Bronchus fibroblast of lung (primary cell): ENCODE measurements around the gene PCGF1. TPM values are rescaled to one million over a fixed set of nuclear protein-coding genes. Genes with fewer than 3 reads are reported as not detected.

ENCODE experiments used
- total RNA-seq: library from RNA; depleted of rRNA; stranded (reverse); fragments of >200 nt; gene quantifications from 2 replicates; pipeline ENCODE4 v1.2.3, GENCODE V29; 2015

PCGF1 gene
- 16.6 and 18.3 TPM in 2 replicates for total RNA-seq

DNA sequence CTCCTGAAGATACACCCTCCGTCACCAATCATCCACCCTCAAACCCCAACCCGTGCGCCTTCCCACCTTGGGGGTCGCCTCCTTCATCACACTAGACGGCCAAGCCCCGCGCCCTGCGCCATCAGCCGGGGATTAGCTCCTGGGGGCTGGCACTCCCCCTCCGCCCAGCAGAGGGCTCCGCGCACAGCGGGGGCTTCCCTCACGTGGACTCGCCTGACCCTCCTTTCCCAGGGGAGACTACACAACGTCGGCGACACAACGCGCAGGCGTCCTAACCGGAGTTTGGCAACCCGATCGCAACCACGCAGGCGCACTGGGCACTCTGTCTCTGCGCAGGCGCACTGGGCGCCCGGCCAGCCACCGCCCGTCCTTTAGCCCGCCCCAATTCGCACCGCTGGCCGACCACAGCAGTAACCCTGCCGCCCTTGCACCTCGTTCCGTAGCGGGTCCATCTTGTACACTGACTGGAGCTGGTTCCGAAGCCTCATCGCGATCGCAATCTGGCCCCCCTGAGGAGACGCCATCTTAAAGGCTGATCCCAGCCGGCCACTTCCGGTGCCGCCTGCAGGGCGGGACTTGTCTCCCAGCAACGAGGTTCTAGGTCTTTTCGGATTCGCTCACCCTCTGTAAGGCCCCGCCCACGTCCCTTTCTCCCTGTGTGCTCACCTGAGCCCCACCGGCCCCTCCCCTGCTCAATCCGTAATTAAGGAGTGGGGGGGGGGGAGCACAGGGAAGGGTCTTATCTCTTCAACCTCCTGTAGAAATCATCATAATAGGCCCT, at the start of gene PCGF1:
TSS of gene PCGF1 (minus strand) at position 551 of the 781 bp plus-strand sequence. CDS start at position 524, 27 bp downstream.

GRCh38 chr2:74553892-74554819, 46.7 kb upstream of the PCGF1 start, which contains the start of the genes DOK1 and LOXL3:
DOK1 (plus strand) TSS chr2:74554720; CDS start chr2:74554755, 35 bp downstream.
LOXL3 (minus strand) TSS chr2:74553942; CDS start chr2:74552634, 1,308 bp downstream.

DNA sequence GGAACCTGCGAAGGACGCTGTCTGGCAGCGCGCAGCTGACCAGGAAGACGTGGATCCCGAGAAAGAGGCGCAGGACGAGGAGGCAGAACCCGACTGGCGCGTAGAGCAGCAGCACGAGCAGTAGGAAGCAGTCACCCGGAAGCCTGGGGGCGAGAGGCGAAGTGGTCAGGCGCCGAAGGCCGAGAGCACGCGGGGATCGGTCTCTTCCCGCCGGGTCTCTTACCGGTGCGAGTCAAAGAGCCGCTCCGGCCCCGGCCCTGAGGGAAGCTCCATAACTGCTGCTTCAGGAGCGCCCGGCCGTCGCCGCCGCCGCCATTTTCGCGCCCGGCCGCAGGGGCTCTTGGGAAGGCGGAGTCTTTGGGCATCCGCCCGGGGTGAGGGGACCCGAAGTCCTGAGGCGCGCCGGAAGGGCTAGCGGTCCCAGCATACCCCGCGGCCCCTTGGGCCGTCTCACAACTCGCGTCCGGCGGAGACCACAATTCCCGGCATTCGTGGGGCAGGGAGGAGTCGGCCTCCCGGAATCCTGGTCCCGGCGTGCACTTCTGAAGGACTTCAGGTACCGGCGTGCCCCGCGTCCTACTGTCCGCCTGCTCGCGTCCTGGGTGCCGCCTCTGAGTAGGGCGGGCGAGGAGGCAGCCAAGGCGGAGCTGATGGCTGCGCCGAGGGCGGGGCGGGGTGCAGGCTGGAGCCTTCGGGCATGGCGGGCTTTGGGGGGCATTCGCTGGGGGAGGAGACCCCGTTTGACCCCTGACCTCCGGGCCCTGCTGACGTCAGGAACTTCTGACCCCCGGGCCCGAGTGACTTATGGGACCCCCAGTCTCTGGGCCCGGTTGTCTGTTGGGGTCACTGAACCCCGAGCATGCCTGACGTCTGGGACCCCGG, 22.1 kb upstream of the PCGF1 start, which contains the start of the genes AUP1 and HTRA2:
TSS of gene AUP1 (minus strand) at position 350 of the 882 bp plus-strand sequence. CDS start at position 273, 77 bp downstream.
TSS of gene HTRA2 (plus strand) at position 577 of the 882 bp plus-strand sequence. CDS start at position 651, 74 bp downstream.

GRCh38 chr2:74525717-74526648, 18.5 kb upstream of the PCGF1 start, which contains the start of gene DQX1:
DQX1 (minus strand) TSS chr2:74526231; CDS start chr2:74525729, 502 bp downstream.

DNA sequence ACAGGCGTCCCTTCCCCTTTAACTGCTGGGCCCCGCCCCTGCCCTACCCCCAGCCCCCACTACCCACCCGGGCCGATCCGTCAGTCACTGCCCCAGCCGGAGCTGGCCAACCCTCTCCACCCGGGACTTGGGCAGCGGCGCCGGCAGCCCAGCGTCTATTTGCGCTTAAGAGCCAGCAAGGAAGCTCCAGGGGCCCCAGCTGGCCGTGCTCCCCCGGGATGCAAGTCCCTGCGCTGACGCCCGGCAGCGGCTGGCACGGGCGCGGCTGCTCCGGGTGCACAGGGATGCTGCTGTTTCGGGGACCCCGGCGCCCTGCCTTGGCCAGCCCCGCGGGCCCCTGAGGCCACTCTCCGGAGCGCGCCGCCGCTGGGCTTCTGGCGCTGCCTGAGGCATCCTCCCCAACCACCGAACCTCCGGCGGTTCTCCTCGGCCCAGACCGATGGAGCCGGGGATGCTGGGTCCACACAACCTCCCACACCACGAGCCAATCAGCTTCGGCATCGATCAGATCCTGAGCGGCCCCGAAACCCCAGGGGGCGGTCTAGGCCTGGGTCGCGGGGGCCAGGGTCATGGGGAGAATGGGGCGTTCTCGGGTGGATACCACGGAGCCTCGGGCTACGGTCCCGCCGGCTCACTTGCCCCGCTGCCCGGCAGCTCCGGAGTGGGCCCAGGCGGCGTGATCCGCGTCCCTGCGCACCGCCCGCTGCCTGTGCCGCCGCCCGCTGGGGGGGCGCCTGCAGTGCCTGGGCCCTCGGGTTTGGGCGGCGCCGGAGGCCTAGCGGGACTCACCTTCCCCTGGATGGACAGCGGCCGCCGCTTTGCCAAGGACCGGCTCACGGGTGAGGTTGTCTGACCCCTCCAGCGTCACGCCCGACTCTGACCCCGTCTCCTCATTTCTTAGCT, 7.1 kb upstream of the PCGF1 start, which contains the start of gene TLX2:
TSS of gene TLX2 (plus strand) at position 83 of the 903 bp plus-strand sequence. CDS start at position 440, 357 bp downstream.

DNA sequence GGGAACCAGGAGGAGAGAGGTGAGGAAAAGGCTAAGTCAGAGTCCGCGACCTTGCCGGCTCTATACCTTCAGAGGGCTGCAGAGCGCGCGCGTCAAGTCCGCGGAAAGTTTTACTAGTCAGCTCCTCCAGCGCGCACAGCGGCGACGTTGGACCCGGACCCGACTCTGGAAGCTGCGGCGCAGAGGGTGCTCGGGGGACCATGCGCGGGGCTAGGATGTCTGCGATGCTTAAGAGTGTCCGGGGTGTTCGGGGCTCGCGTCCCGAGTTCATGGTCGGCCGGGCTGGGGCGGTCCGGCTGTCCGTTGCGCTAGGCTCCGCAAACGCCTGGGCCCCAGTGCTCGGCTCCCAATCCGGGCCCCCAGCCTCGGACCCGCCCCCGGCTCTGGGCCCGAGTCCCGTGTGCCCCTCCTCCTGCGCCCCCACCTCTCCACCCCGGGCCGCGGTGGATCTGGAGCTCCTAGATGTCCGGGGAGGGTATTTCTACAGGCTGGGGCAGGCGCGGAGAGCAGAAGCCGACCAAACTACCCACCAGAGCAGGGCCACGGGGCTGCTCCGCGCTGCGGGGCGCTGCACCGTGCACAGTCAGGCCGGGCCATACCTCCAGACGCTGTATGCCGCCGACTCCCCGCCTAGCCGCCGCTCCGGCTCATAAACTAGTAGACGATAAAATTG, 8.1 kb downstream of the PCGF1 start, which contains the start of gene LBX2:
TSS of gene LBX2 (minus strand) at position 337 of the 673 bp plus-strand sequence. CDS start at position 271, 66 bp downstream.

GRCh38 chr2:74482801-74483674, 24.5 kb downstream of the PCGF1 start, which contains the start of the genes CCDC142 and TTC31:
CCDC142 (minus strand) TSS chr2:74482998; CDS start chr2:74482837, 161 bp downstream.
TTC31 (plus strand) TSS chr2:74483081; CDS start chr2:74483096, 15 bp downstream.

GRCh38 chr2:74472086-74472944, 35.2 kb downstream of the PCGF1 start, which contains the start of gene MRPL53:
MRPL53 (minus strand) TSS chr2:74472680; CDS start chr2:74472660, 20 bp downstream.

DNA sequence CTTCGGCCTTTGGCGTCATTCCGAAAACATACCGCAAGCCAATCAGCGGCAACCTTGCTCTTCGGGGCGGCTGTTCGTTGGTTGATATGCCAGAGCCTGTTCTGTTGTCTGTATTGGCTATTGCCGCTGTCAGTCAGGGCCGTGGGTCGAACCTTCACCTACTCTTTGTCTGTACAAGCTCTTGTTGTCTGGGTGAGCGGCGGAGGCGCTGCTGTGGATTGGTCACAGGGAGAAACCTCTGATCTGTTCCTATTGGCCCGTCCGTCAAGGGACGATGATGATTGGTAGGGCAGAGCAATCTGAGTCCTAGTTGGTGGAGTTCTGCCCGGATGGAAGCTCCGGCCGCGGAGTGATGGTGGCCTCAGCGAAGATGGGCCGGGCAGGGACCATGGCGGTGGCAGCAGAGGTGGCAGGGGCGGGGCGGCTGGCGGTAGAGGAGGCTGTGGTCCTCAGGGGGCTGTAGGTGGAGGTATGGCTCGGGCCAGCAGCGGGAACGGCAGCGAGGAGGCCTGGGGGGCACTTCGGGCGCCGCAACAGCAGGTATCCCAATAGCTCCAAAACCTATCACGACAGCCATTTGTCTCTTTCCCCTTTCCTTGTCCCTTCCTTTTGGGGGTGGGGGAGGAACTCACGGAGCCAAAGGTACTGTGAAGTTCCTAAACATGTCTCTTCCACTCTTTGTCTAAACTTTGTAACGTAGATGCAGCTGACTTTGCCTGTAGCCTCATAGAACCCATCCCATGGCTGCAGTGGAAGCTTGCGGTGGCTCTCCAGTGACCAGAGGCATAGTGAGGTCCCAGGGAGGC, 49.2 kb downstream of the PCGF1 start, which contains the start of gene WBP1:
TSS of gene WBP1 (plus strand) at position 307 of the 806 bp plus-strand sequence. CDS start at position 472, 165 bp downstream.

Other genes starting within 250 kb of the PCGF1 start
- gene SLC4A5, start 164.3 kb downstream of the PCGF1 start, total RNA-seq, result under 0.01 TPM in 1 of 2 replicates, not detected in the other
- gene DCTN1, start 127.4 kb downstream of the PCGF1 start, total RNA-seq, result 97.1 and 102 TPM in 2 replicates
- 2.4 and 3.7 TPM in 2 replicates for gene C2orf81, start 86.1 kb downstream of the PCGF1 start, total RNA-seq
- gene WDR54, start 86.0 kb downstream of the PCGF1 start, total RNA-seq, result 58.3 and 76.0 TPM in 2 replicates
- 14.0 and 17.0 TPM in 2 replicates for gene RTKN, start 65.8 kb downstream of the PCGF1 start, total RNA-seq
- gene INO80B, start 52.6 kb downstream of the PCGF1 start, total RNA-seq, result 15.5 and 21.4 TPM in 2 replicates
- gene WBP1, start 49.3 kb downstream of the PCGF1 start, total RNA-seq, result 81.7 and 84.0 TPM in 2 replicates
- 58.9 and 61.0 TPM in 2 replicates for gene MOGS, start 42.3 kb downstream of the PCGF1 start, total RNA-seq
- 44.2 and 45.5 TPM in 2 replicates for gene MRPL53, start 35.0 kb downstream of the PCGF1 start, total RNA-seq
- gene CCDC142, start 24.7 kb downstream of the PCGF1 start, total RNA-seq, result 6.4 and 10.6 TPM in 2 replicates
- 20.8 and 21.4 TPM in 2 replicates for gene TTC31, start 24.6 kb downstream of the PCGF1 start, total RNA-seq
- 1.3 and 3.4 TPM in 2 replicates for gene LBX2, start 8.1 kb downstream of the PCGF1 start, total RNA-seq
- gene TLX2, start 6.8 kb upstream of the PCGF1 start, total RNA-seq, result 0.15 and 0.34 TPM in 2 replicates
- gene DQX1, start 18.5 kb upstream of the PCGF1 start, total RNA-seq, result not detected in 2 replicates
- gene AUP1, start 22.0 kb upstream of the PCGF1 start, total RNA-seq, result 84.2 and 87.9 TPM in 2 replicates
- 31.4 and 36.4 TPM in 2 replicates for gene HTRA2, start 22.2 kb upstream of the PCGF1 start, total RNA-seq
- gene LOXL3, start 46.2 kb upstream of the PCGF1 start, total RNA-seq, result 10.1 and 10.7 TPM in 2 replicates
- gene DOK1, start 47.0 kb upstream of the PCGF1 start, total RNA-seq, result 20.1 and 23.0 TPM in 2 replicates
- not detected in 2 replicates for gene M1AP, start 140.6 kb upstream of the PCGF1 start, total RNA-seq
- 5.4 and 5.5 TPM in 2 replicates for gene SEMA4F, start 146.6 kb upstream of the PCGF1 start, total RNA-seq